Activated CD8-positive, alpha-beta memory T cell treated with anti-CD3 and anti-CD28 coated beads, Interleukin-2, amount 50 U/mL, for 24 hours (primary cell): ENCODE data around the gene ZFR2.
A peak's percentile ranks its signal among the peaks of the same experiment; 100 is the strongest.
"Not testable (repeated sequence)": the region's sequence is repeated elsewhere in the genome, so short reads cannot be mapped to it uniquely, and the experiment has no call there.

Experiments
- DNase-seq: peaks from one replicate; pipeline ENCODE4 v3.0.0-alpha.2; 2020; ENCODE audit errors: extremely low read depth

ZFR2 gene

GRCh38 chr19:3771906-3772455, 96.9 kb downstream of the ZFR2 start, which contains the start of gene RAX2:
RAX2 (minus strand) TSS chr19:3772228; CDS start chr19:3771742, 486 bp downstream.
- DNase-seq: no peak

- DNase-seq: no peak
Measured at GRCh38 chr19:3771000-3771905, 97.6 kb downstream of the ZFR2 start.

- DNase-seq: no peak
Measured at GRCh38 chr19:3770136-3770999, 98.5 kb downstream of the ZFR2 start.

GRCh38 chr19:3769494-3769893, 99.3 kb downstream of the ZFR2 start:
- no peak for DNase-seq

GRCh38 chr19:3768748-3769099, 100.1 kb downstream of the ZFR2 start:
- no peak for DNase-seq

GRCh38 chr19:3768015-3768747, 100.7 kb downstream of the ZFR2 start:
- no peak for DNase-seq

GRCh38 chr19:3767050-3767449, 101.8 kb downstream of the ZFR2 start:
- DNase-seq: no peak

GRCh38 chr19:3766520-3766919, 102.3 kb downstream of the ZFR2 start:
- no peak for DNase-seq

GRCh38 chr19:3765757-3766156, 103.1 kb downstream of the ZFR2 start:
- not testable (repeated sequence) for DNase-seq

- DNase-seq: no peak
Measured at GRCh38 chr19:3765121-3765520, 103.7 kb downstream of the ZFR2 start.

- peak; percentile 99 for DNase-seq
Measured at GRCh38 chr19:3762501-3763459, 106.1 kb downstream of the ZFR2 start, which contains the start of gene MRPL54. MRPL54 (plus strand) TSS chr19:3762682; CDS start chr19:3762701, 19 bp downstream.

- no peak for DNase-seq
Measured at GRCh38 chr19:3762130-3762473, 106.7 kb downstream of the ZFR2 start.

- peak; percentile 87 for DNase-seq
Measured at GRCh38 chr19:3761382-3762129, 107.3 kb downstream of the ZFR2 start, which contains the start of gene APBA3. APBA3 (minus strand) TSS chr19:3761692; CDS start chr19:3760264, 1,428 bp downstream.

GRCh38 chr19:3760871-3761361, 107.9 kb downstream of the ZFR2 start:
- no peak for DNase-seq

GRCh38 chr19:3759482-3760254, 109.2 kb downstream of the ZFR2 start:
- DNase-seq: no peak

GRCh38 chr19:3758297-3758696, 110.5 kb downstream of the ZFR2 start:
- not testable (repeated sequence) for DNase-seq

- DNase-seq: not testable (repeated sequence)
Measured at GRCh38 chr19:3757705-3758104, 111.1 kb downstream of the ZFR2 start.
